Amygdala (tissue), 56 donors: ENCODE results near the gene ERI3.

ENCODE experiments used
- DNase-seq, 56 donors: peaks; one replicate each; lab custom pipeline; 2025; lab: John Stamatoyannopoulos, UW

The ERI3 gene

DNA sequence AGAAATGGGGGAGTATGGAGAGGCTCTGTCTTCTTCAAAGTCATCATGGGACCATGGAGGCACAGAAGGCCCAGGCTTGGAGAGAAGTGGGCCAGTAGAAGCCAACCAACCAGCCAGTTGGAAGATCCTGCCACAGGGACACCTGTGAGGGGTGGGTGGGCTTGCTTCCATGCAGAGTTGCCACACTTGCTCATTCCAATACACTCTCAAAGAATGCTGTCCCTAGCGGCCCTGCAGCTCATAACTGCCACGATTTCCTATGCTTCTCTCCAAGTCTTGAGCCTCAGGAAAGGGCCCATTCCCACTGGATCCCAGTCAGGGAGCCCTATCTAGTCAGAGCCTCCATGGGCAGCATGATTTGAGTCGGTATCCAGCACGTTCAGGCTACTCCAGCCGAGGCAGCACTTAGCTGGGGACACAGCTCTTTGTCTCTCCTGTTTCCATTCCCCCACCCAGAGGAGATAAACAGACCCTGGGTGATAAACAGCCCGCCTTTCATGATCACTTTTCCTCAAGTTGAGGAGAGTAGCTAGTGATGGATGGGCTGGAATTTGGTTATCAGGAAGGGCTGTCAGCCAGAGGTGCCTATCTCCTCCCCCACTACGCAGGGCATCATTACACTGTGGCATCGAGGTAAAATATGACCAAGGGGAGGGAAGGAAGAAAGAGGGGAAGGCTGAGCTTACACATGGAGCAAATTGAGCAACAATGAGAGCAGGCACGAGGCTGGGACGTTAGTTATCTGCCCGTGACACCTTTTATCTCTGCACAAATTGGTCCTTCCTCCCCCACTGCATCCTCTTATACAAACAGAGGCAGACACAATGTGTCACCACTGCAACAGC is 64.6 kb downstream of the ERI3 start:
- DNase-seq, result no peak

DNA sequence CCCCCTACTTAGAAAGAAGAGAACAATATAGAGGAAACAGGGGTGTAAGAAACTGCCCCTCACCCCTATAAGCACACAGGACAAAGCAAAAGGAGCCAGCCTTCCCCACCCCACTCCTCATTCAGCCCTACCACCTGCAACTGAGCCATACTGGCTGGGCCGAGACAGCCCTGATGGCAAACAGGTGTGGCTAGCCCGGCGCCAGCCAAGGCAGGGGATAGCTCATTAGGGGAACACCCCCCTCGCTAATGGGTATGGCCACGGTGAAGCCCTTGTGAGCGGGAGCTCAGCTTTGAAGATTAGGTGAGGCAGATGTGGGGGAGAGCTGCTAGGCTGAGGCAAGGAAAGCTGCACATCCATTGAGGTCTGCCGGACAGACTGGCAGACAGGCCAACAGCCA is 65.5 kb downstream of the ERI3 start:
- DNase-seq, result no peak

- no peak for DNase-seq
Observed at GRCh38 chr1:44288883-44289282, 66.2 kb downstream of the ERI3 start.

DNA sequence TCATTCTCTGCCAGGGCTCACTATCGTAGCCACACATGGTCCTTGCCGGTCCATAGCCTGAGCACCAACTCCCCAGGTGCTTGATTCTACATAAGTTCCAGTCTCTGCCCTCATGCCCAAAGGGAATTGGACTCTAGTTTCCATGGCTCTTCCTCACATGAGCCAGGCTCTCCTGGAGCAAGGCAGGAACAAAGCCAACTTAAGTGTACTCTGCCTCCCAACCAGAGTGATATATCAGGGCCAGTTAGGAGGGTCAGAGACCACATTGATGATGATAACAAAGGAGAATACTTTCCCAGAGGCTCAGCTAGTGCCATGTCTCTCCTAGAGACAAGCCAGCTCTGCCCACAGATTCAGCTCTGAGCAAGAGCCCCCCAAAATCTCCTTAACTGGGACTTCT is 70.9 kb downstream of the ERI3 start:
- no peak for DNase-seq

DNA sequence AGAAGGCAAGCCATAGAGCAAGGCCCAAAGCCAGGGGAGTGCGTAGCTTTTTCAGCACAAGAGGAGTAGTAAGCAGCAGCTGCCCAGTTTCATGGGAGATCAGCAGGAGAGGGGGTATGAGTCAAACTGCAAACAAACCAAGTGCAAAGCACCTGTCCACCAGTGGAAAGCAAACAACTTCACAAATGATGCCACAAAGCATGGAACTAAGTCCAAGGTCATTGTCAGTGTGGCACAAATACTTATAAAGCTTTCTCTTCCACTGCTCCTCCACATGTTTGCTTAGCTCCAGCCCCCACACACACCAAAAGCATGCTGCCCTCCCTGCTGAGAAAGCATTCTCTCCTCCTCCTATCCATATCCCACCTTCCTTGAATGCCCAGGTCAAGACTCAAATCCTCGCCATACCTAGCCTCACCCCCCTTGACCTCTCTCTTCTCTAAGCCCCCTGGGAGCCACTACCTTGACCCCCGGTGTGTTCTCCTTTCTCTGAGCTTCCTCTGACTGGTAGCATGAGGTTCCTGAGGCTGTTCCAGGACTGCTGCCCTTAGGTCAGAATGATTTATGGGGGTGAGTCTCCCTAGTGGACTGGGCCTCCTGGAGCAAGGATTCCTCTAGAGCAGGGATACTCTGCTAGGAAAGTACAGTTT is 71.4 kb downstream of the ERI3 start:
- no peak for DNase-seq

- DNase-seq, result no peak
Observed at GRCh38 chr1:44282704-44283426, 72.2 kb downstream of the ERI3 start.

GRCh38 chr1:44281962-44282703 is 72.9 kb downstream of the ERI3 start:
- DNase-seq, result no peak

- no peak for DNase-seq
Observed at GRCh38 chr1:44276901-44277300, 78.2 kb downstream of the ERI3 start.

- DNase-seq, result no peak
Observed at GRCh38 chr1:44275991-44276405, 79.1 kb downstream of the ERI3 start.

- no peak for DNase-seq
Observed at GRCh38 chr1:44275296-44275962, 79.6 kb downstream of the ERI3 start.

- no peak for DNase-seq
Observed at GRCh38 chr1:44273560-44274350, 81.3 kb downstream of the ERI3 start.

DNA sequence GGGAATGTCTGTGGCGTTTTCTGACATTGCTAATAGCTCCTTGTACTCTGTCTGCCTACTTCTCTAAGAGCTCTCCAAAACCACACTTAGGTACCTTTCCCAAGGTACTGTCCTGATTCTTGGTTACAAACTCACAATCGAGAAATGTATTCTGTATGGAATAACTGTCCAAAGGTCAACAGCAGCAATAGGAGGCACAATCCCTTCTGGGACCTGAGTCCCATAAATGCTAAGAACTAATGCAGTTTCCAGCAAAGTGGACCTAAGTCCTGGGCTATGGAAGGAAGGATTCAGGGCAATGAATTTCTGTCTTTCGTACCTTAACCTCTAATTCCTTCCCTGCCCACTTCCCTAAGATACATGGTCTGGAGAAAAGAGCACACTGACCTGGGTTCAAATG is 82.1 kb downstream of the ERI3 start:
- no peak for DNase-seq

- no peak for DNase-seq
Observed at GRCh38 chr1:44271646-44272045, 83.4 kb downstream of the ERI3 start.

- DNase-seq, result peak in 4 of 56 donors; percentile 5 to 38 (median 20)
Observed at GRCh38 chr1:44270686-44271628, 84.1 kb downstream of the ERI3 start.

DNA sequence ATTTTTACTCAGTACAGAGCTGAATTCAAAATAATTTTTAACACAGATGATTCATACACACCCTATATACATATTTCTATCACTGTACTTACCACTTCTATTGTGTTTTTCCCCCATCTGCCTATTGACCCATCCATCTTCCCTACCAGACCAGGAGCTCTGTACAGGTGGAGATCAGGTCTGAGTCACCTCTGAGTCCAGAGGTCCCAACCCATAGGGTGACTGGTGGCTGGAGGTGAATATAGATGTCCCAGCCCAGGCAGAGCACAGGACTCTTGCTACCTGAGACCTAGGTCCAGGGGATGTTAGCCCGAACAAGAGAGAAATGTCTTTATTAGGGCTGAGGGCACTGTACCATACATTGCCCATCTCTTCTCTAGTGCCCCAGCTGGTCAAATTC is 87.0 kb downstream of the ERI3 start:
- no peak for DNase-seq

DNA sequence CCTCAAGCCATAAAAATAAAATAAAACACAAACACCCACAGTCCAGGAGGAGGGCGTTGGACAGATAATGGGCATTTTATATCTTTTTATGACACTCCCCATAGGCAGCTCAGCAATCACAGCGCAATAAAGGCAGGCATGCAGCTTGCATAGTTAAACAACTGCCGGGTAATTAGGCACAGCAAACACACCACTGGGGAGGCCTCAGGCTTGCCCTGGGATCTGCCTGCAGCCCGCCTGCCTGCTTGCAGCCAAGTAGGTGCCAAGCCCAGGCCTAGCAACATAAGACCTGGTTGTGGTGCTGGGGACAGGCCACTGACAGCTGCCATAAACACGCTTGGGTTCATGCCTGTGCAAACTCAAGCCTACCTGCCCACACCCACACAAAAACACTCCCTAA is 87.6 kb downstream of the ERI3 start:
- DNase-seq, result no peak

DNA sequence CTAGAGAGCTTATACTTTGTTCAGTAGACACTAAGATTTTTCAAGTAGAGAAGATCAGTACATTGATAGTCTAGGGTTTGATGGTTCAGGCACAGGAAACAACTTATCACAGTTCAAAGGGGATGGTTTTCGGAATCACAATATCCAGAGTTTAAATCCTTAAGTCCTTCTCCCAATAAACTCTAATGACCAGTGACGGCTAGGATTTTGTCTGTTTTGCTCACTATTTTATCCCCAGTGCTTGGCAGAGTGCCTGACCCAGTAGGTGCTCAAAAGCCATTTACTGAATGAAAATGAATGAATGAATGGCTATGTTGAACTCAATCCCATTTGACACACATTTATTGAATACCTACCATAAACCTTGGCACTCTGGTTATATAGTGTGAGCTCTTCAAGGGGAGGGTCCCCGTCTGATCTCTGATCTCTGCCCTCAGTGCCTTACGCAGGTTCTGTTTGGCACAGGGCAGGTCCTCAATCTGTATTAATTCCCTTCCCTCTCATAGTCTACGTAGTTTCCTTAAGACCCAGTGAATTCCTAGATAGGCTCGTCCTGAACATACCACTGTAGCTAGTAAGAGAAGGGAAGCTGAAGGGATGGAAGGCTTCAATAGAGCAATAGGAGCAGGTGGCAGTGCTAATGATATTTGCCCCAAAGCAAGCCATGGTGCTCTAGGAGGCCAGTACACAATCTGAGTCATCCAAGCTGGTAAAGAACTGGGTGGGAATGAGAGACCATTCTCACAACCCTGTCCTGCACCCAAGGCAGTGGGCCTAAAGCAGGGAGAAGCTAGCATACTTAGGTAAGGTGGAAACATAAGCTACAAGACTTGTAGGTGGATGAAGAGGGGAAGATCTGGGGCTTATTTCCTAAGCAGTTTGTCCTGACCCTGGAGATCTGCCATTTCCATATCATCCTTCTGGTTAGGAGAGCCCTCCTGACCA is 88.4 kb downstream of the ERI3 start:
- DNase-seq, result no peak
